ENCODE measurements around the gene WDR46.

WDR46 gene

DNA sequence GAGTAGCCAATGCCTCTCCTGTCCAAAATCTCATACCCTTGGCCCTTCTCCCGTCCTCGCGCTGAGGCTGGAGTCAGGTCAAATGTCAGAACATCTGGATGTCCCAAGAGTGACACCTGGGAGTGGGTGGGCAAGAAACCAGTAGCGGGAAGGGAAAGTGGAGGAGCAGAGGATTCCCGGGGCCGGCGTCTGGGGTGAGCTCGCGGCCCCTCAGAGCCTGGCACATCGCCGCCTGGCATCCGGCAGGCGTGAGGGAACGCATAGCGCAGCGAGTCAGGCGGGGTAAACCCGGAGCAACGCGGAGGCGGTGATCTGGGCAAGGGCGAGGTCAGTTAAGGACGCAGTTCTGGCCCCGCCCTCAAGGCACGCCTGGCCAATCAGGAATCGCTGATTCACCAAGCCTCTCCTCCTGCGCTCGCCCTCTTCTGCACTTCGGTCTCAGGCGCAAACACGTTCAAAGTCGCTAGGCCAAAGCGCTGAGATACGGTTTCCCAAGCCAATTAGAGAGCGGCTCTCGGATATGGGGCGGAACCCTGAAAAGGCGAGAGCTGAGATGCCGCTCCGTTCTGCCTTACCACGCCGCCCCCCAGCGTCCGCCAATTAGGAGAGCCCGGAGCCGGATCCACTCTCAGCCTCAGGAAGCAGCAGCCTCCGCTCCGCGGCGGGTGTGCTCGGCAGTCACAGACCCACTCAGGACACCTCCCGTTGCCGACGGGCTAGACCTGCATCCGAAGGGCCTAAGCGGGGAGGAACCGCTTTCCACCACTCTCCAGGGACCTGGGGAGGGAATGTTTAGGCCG is 39.9 kb downstream of the WDR46 start (continued):
- TF ChIP-seq, protein P1, sequence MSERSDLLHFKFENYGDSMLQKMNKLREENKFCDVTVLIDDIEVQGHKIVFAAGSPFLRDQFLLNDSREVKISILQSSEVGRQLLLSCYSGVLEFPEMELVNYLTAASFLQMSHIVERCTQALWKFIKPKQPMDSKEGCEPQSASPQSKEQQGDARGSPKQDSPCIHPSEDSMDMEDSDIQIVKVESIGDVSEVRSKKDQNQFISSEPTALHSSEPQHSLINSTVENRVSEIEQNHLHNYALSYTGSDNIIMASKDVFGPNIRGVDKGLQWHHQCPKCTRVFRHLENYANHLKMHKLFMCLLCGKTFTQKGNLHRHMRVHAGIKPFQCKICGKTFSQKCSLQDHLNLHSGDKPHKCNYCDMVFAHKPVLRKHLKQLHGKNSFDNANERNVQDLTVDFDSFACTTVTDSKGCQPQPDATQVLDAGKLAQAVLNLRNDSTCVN (tag by site-specific recombination; optimal IDR thresholded peaks at IDR 0.05): peak; percentile 59
- TF ChIP-seq, protein P2, sequence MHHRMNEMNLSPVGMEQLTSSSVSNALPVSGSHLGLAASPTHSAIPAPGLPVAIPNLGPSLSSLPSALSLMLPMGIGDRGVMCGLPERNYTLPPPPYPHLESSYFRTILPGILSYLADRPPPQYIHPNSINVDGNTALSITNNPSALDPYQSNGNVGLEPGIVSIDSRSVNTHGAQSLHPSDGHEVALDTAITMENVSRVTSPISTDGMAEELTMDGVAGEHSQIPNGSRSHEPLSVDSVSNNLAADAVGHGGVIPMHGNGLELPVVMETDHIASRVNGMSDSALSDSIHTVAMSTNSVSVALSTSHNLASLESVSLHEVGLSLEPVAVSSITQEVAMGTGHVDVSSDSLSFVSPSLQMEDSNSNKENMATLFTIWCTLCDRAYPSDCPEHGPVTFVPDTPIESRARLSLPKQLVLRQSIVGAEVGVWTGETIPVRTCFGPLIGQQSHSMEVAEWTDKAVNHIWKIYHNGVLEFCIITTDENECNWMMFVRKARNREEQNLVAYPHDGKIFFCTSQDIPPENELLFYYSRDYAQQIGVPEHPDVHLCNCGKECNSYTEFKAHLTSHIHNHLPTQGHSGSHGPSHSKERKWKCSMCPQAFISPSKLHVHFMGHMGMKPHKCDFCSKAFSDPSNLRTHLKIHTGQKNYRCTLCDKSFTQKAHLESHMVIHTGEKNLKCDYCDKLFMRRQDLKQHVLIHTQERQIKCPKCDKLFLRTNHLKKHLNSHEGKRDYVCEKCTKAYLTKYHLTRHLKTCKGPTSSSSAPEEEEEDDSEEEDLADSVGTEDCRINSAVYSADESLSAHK (tag by site-specific recombination; IDR thresholded peaks at IDR 0.05): peak; percentile 28; the same call in 1 of the 2 replicates
- TF ChIP-seq ZNF510 (tag by site-specific recombination; IDR thresholded peaks at IDR 0.05; ENCODE audit: insufficient replicate concordance): no peak
- TF ChIP-seq ZNF16 (tag by site-specific recombination; IDR thresholded peaks at IDR 0.05; ENCODE audit: low read depth): no peak
- TF ChIP-seq, protein P3, sequence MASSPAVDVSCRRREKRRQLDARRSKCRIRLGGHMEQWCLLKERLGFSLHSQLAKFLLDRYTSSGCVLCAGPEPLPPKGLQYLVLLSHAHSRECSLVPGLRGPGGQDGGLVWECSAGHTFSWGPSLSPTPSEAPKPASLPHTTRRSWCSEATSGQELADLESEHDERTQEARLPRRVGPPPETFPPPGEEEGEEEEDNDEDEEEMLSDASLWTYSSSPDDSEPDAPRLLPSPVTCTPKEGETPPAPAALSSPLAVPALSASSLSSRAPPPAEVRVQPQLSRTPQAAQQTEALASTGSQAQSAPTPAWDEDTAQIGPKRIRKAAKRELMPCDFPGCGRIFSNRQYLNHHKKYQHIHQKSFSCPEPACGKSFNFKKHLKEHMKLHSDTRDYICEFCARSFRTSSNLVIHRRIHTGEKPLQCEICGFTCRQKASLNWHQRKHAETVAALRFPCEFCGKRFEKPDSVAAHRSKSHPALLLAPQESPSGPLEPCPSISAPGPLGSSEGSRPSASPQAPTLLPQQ (tag by site-specific recombination; IDR thresholded peaks at IDR 0.05): 0 out of 2 replicates have a peak, but pooled peaks have one; percentile 10
- TF ChIP-seq, protein P4, sequence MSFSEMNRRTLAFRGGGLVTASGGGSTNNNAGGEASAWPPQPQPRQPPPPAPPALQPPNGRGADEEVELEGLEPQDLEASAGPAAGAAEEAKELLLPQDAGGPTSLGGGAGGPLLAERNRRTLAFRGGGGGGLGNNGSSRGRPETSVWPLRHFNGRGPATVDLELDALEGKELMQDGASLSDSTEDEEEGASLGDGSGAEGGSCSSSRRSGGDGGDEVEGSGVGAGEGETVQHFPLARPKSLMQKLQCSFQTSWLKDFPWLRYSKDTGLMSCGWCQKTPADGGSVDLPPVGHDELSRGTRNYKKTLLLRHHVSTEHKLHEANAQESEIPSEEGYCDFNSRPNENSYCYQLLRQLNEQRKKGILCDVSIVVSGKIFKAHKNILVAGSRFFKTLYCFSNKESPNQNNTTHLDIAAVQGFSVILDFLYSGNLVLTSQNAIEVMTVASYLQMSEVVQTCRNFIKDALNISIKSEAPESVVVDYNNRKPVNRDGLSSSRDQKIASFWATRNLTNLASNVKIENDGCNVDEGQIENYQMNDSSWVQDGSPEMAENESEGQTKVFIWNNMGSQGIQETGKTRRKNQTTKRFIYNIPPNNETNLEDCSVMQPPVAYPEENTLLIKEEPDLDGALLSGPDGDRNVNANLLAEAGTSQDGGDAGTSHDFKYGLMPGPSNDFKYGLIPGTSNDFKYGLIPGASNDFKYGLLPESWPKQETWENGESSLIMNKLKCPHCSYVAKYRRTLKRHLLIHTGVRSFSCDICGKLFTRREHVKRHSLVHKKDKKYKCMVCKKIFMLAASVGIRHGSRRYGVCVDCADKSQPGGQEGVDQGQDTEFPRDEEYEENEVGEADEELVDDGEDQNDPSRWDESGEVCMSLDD (tag by site-specific recombination; IDR thresholded peaks at IDR 0.05): no peak
- TF ChIP-seq KLF9 (tag by site-specific recombination; IDR thresholded peaks at IDR 0.05; ENCODE audit: low read depth): peak; percentile 19; the same call in 1 of the 2 replicates
- peak; percentile 44; the same call in 1 of the 2 replicates for TF ChIP-seq ZIC2 (tag by site-specific recombination; IDR thresholded peaks at IDR 0.05)
- TF ChIP-seq ZXDB (tag by site-specific recombination; IDR thresholded peaks at IDR 0.05): peak; percentile 39
- TF ChIP-seq IKZF3 (tag by site-specific recombination; IDR thresholded peaks at IDR 0.05): peak; percentile 96
- peak; percentile 90 for TF ChIP-seq ZNF341 (tag by site-specific recombination; IDR thresholded peaks at IDR 0.05; ENCODE audit: low read depth)
- peak; percentile 84; the same call in 1 of the 2 replicates for TF ChIP-seq KLF10 (tag by site-specific recombination; IDR thresholded peaks at IDR 0.05)
- no peak for TF ChIP-seq ZBTB48 (tag by site-specific recombination; IDR thresholded peaks at IDR 0.05)
- TF ChIP-seq ZNF610 (tag by site-specific recombination; IDR thresholded peaks at IDR 0.05; ENCODE audit: borderline replicate concordance): peak; percentile 97
- TF ChIP-seq ZNF366 (tag by site-specific recombination; conservative IDR thresholded peaks at IDR 0.05): peak; percentile 84
- no peak for TF ChIP-seq ZNF677 (tag by site-specific recombination; IDR thresholded peaks at IDR 0.05)
- TF ChIP-seq, protein P5, sequence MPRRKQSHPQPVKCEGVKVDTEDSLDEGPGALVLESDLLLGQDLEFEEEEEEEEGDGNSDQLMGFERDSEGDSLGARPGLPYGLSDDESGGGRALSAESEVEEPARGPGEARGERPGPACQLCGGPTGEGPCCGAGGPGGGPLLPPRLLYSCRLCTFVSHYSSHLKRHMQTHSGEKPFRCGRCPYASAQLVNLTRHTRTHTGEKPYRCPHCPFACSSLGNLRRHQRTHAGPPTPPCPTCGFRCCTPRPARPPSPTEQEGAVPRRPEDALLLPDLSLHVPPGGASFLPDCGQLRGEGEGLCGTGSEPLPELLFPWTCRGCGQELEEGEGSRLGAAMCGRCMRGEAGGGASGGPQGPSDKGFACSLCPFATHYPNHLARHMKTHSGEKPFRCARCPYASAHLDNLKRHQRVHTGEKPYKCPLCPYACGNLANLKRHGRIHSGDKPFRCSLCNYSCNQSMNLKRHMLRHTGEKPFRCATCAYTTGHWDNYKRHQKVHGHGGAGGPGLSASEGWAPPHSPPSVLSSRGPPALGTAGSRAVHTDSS (tag by site-specific recombination; IDR thresholded peaks at IDR 0.05): no peak
- TF ChIP-seq, protein P6, sequence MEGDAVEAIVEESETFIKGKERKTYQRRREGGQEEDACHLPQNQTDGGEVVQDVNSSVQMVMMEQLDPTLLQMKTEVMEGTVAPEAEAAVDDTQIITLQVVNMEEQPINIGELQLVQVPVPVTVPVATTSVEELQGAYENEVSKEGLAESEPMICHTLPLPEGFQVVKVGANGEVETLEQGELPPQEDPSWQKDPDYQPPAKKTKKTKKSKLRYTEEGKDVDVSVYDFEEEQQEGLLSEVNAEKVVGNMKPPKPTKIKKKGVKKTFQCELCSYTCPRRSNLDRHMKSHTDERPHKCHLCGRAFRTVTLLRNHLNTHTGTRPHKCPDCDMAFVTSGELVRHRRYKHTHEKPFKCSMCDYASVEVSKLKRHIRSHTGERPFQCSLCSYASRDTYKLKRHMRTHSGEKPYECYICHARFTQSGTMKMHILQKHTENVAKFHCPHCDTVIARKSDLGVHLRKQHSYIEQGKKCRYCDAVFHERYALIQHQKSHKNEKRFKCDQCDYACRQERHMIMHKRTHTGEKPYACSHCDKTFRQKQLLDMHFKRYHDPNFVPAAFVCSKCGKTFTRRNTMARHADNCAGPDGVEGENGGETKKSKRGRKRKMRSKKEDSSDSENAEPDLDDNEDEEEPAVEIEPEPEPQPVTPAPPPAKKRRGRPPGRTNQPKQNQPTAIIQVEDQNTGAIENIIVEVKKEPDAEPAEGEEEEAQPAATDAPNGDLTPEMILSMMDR (tag by site-specific recombination; IDR thresholded peaks at IDR 0.05): 0 out of 2 replicates have a peak, but pooled peaks have one; percentile 35
- TF ChIP-seq ZSCAN30 (tag by site-specific recombination; IDR thresholded peaks at IDR 0.05): 0 out of 2 replicates have a peak, but pooled peaks have one; percentile 36
- TF ChIP-seq, protein P7, sequence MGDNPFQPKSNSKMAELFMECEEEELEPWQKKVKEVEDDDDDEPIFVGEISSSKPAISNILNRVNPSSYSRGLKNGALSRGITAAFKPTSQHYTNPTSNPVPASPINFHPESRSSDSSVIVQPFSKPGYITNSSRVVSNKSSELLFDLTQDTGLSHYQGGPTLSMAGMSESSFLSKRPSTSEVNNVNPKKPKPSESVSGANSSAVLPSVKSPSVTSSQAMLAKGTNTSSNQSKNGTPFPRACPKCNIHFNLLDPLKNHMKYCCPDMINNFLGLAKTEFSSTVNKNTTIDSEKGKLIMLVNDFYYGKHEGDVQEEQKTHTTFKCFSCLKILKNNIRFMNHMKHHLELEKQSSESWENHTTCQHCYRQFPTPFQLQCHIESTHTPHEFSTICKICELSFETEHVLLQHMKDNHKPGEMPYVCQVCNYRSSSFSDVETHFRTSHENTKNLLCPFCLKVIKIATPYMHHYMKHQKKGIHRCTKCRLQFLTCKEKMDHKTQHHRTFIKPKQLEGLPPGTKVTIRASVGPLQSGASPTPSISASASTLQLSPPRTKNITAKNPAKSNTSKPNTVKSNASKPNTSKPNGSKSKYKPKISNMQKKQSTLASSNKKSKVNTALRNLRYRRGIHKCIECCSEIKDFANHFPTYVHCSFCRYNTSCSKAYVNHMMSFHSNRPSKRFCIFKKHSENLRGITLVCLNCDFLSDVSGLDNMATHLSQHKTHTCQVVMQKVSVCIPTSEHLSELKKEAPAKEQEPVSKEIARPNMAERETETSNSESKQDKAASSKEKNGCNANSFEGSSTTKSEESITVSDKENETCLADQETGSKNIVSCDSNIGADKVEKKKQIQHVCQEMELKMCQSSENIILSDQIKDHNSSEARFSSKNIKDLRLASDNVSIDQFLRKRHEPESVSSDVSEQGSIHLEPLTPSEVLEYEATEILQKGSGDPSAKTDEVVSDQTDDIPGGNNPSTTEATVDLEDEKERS (tag by site-specific recombination; IDR thresholded peaks at IDR 0.05): no peak
- peak; percentile 37; the same call in 1 of the 2 replicates for TF ChIP-seq ZBTB7A (tag by site-specific recombination; IDR thresholded peaks at IDR 0.05; ENCODE audit: low read depth)
- TF ChIP-seq EGR2 (tag by site-specific recombination; IDR thresholded peaks at IDR 0.05; ENCODE audit: low read depth): peak; percentile 65; the same call in 1 of the 2 replicates
- TF ChIP-seq ZNF600 (tag by site-specific recombination; IDR thresholded peaks at IDR 0.05): 0 out of 2 replicates have a peak, but pooled peaks have one; percentile 8

All from HEK293 (cell line).